AG04450 (cell line): ENCODE measurements around the gene DHRSX. TPM values are rescaled to one million over a fixed set of nuclear protein-coding genes. Genes with fewer than 3 reads are reported as not detected.
"Not testable (repeated sequence)": the region's sequence is repeated elsewhere in the genome, so short reads cannot be mapped to it uniquely, and the experiment has no call there.

ENCODE experiments used
- CTCF ChIA-PET: fragments of 300-600, 350-600 bp; formaldehyde crosslinking; extraction: SDS; loops from one replicate; lab custom pipeline; 2022; ENCODE audit warnings: antibody characterized with exemption, inconsistent platforms; lab: Charles Lee
- POLR2A ChIA-PET: fragments of 350-600 bp; formaldehyde crosslinking; extraction: SDS; loops from one replicate; lab custom pipeline; 2021; ENCODE audit warnings: antibody characterized with exemption, inconsistent platforms; lab: Yijun Ruan, JAX
- DNase-seq: peaks from one replicate; pipeline ENCODE4 v3.0.0-alpha.2; 2011; ENCODE audit warnings: low read depth, low spot score
- H3K27ac ChIP-seq: one replicate; pipeline ENCODE4 v1.5.1; 2012; ENCODE audit warnings: low read depth, low read length, control low read depth
- H3K27me3 ChIP-seq: one replicate; pipeline ENCODE4 v1.6.0; 2012; ENCODE audit warnings: low read length; ENCODE audit not compliant: control insufficient read depth, insufficient read depth
- H3K4me3 ChIP-seq: 2 replicates; pipeline ENCODE4 v1.5.1; 2011; ENCODE audit warnings: mild to moderate bottlenecking, low read depth, low read length, control low read depth
- H3K9me3 ChIP-seq: 2 replicates; pipeline ENCODE4 v1.5.1; 2012; ENCODE audit warnings: low read length; ENCODE audit not compliant: control insufficient read depth, insufficient read depth
- CTCF ChIP-seq: IDR thresholded peaks from 2 replicates; pipeline ENCODE4 v1.5.1; 2011; ENCODE audit warnings: low read depth, low read length, control low read depth, inconsistent platforms
- polyA plus RNA-seq: library from polyadenylated mRNA; depleted of rRNA; stranded (reverse); fragments of >200 nt; gene quantifications from 2 replicates; pipeline ENCODE4 v1.2.3, GENCODE V29; 2011

Gene DHRSX
- polyA plus RNA-seq, 1 experiment, result 43.2 TPM

- no peak for TF ChIP-seq CTCF
- ChIA-PET POLR2A (no interaction called here), CTCF (no interaction called here)
- DNase-seq, result no peak
- Histone ChIP-seq H3K4me3 (no peak overlapping the region), H3K27me3 (no peaks in the 10 kb centered on the region), H3K27ac (no peak overlapping the region), H3K9me3 (no peaks in the 10 kb centered on the region)
Observed at GRCh38 chrX:2369206-2369605, 131.6 kb downstream of the DHRSX start.

DNA sequence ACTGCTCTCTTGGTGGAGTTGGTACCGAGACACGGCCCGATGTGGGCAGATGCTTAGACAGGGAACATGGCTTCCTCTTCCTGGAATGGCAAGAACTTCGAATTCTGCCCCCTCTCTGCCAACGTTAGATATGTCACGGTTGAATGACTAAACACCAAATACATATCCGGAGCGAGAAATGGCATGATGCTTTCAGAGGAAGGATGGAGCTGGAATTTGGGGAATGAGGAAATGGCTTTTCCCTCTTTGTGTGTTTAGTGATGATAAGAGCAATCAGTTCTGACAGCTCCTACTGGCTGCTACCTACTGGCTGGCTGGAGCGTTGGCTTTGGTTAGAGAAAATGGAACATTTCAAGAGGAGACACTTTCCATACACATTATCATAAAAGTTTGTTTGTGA is 140.0 kb downstream of the DHRSX start:
- Histone ChIP-seq H3K27ac (no peak overlapping the region), H3K4me3 (no peak overlapping the region), H3K27me3 (no peaks in the 10 kb centered on the region), H3K9me3 (no peaks in the 10 kb centered on the region; the same call in 1 of the 2 replicates)
- POLR2A ChIA-PET, result no interaction called here
- CTCF ChIA-PET, result no interaction called here
- no peak for TF ChIP-seq CTCF
- no peak for DNase-seq

DNA sequence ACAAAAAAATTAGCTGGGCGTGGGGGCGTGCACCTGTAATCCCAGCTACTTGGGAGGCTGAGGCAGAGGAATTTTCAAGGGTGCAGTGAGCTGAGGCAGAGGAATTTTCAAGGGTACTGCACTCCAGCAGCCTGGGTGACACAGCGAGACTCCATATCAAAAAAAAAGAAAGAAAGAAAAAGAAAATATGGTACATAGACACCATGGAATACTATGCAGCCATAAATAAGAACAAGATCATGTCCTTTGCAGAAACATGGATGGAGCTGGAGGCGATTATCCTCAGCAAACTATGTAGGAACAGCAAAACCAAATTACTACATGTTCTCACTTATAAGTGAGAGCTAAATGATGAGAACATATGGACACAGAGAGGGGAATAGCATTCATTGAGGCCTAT is 141.3 kb downstream of the DHRSX start:
- DNase-seq, CTCF ChIA-PET, H3K27ac ChIP-seq, H3K9me3 ChIP-seq, H3K4me3 ChIP-seq, H3K27me3 ChIP-seq, POLR2A ChIA-PET: not testable (repeated sequence)

- no peaks in the 10 kb centered on the region for H3K27me3 ChIP-seq
- POLR2A ChIA-PET, result no interaction called here
- CTCF ChIA-PET, result no interaction called here
- H3K4me3 ChIP-seq, result peak overlapping the region; percentile 18
- peak; percentile 6; the same call in 1 of the 2 replicates for TF ChIP-seq CTCF
- peak overlapping the region; percentile 97 for H3K27ac ChIP-seq
- DNase-seq, result peak; percentile 96
- H3K9me3 ChIP-seq, result no peaks in the 10 kb centered on the region
Observed at GRCh38 chrX:2351999-2352995, 148.5 kb downstream of the DHRSX start.

DNA sequence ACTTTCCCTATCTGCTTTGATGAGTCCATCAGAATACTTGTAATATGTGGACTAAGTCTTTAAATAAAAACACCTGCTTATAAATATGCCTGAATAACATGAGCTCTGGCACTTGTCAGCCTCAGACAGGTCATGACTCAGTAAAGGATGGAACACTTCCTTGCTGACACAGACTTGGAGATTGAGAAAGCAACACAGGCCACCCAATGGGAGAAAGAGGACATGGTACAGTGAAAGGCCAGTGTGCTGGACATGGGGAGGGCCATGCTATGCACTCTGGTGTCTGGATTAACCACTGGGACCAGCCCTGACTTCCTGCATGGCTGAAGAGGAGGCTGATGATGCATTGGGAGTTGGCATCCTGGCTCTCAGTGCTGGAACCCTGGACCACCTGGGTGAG is 149.5 kb downstream of the DHRSX start:
- DNase-seq, result peak; percentile 54
- Histone ChIP-seq H3K9me3 (no peaks in the 10 kb centered on the region), H3K27ac (peak overlapping the region; percentile 97), H3K4me3 (no peak overlapping the region; the same call in 1 of the 2 replicates), H3K27me3 (no peaks in the 10 kb centered on the region)
- TF ChIP-seq CTCF, result no peak
- ChIA-PET POLR2A (no interaction called here), CTCF (no interaction called here)

DNA sequence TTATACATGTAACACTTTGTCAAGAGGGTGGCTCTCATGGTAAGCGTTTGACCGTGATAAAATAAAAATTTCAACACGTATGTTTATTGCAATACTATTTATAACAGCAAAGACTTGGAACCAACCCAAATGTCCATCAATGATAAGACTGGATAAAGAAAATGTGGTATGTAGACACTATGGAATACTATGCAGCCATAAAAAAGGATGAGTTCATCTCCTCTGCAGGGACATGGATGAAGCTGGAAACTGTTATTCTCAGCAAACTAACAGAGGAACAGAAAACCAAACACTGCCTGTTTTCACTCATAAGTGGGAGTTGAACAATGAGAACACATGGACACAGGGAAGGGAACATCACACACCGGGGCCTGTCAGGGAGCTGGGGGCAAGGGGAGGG is 150.1 kb downstream of the DHRSX start:
- POLR2A ChIA-PET, H3K27me3 ChIP-seq, H3K9me3 ChIP-seq, H3K27ac ChIP-seq, DNase-seq, CTCF ChIA-PET, H3K4me3 ChIP-seq: not testable (repeated sequence)

DNA sequence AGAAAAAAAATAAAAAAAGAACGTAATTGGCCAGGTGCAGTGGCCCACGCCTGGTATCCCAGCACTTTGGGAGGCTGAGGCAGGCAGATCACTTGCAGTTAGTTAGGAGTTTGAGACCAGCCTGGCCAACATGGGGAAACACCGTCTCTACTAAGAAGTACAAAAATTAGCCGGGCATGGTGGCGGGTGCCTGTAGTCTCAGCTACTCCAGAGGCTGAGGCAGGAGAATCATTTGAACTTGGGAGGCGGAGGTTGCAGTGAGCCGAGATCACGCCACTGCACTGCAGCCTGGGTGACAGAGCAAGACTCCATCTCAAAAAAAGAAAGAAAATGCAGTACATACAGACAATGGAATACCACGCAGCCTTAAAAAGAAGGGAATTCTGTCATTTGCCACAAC is 150.7 kb downstream of the DHRSX start:
- H3K4me3 ChIP-seq, H3K27ac ChIP-seq, H3K27me3 ChIP-seq, H3K9me3 ChIP-seq, POLR2A ChIA-PET, DNase-seq, CTCF ChIA-PET: not testable (repeated sequence)
